Testis (tissue), 3 donors: ENCODE measurements around the gene GLIS1. TPM values are rescaled to one million over a fixed set of nuclear protein-coding genes. Genes with fewer than 3 reads are reported as not detected.

ENCODE experiments used
- DNase-seq: peaks from one replicate; pipeline ENCODE4 v3.0.0-alpha.2; 2019
- H3K27ac ChIP-seq, 2 donors: fragments of 200-600 bp; sonication (generic); one replicate each; pipeline ENCODE4 v1.5.1; 2019
- H3K27me3 ChIP-seq: fragments of 200-600 bp; sonication (generic); one replicate; pipeline ENCODE4 v1.5.1; 2019
- H3K36me3 ChIP-seq: fragments of 200-600 bp; sonication (generic); one replicate; pipeline ENCODE4 v1.5.1; 2017; ENCODE audit warnings: low read depth; ENCODE audit errors: missing control alignments
- H3K4me1 ChIP-seq: fragments of 200-600 bp; sonication (generic); one replicate; pipeline ENCODE4 v1.5.1; 2019
- H3K4me3 ChIP-seq, 2 donors: fragments of 200-600 bp; sonication (generic); one replicate each; pipeline ENCODE4 v1.5.1; 2017 to 2019
- H3K9me3 ChIP-seq: fragments of 200-600 bp; sonication (generic); one replicate; pipeline ENCODE4 v1.5.1; 2017
- POLR2A ChIP-seq: fragments of 450-650 bp; IDR thresholded peaks from one replicate; pipeline ENCODE4 v1.6.1; 2017; ENCODE audit warnings: antibody characterized with exemption, mild to moderate bottlenecking, moderate library complexity
- WGBS, 2 donors: methylation state at CpG; one replicate each; pipeline ENCODE4 v1.1.5; 2018; 5-methylcytosine and 5-hydroxymethylcytosine counted together
- intact Hi-C: fragments of 100-400 bp; cut with DNase I; formaldehyde crosslinking; loops from one replicate; pipeline ENCODE4 v1.15.1; 2023; ENCODE audit warnings: low total_unique reads
- polyA plus RNA-seq: library from polyadenylated mRNA; stranded (reverse); fragments of 350-450 nt; fragmentation: Illumina TruSeq; extraction: RNeasy Lipid Tissue Mini Kit (QIAGEN cat#74804); gene quantifications from one replicate; pipeline ENCODE4 v1.2.3, GENCODE V29; 2014; ENCODE audit warnings: low read depth, low replicate concordance; ENCODE audit not compliant: insufficient read depth
- total RNA-seq, 2 donors: library from RNA; depleted of rRNA; stranded (reverse); fragments of >200 nt; gene quantifications; one replicate each; pipeline ENCODE4 v1.2.3, GENCODE V29; 2016
- TF ChIP-seq, protein P1 (sequence below), 3 experiments: fragments of 450-650 bp in 2 of 3; fragments of 200-600 bp in 1 of 3; sonication (generic) in 1 of 3; IDR thresholded peaks; one replicate each; pipeline ENCODE4 v1.5.1; 2016 to 2019; ENCODE audit warnings: antibody characterized with exemption in 3 of 3, mild to moderate bottlenecking in 2 of 3, moderate library complexity in 1 of 3

The GLIS1 gene
- total and polyA plus RNA-seq, 3 donors from 2014 or later, result 2.9 to 6.1 (median 3.8) TPM

DNA sequence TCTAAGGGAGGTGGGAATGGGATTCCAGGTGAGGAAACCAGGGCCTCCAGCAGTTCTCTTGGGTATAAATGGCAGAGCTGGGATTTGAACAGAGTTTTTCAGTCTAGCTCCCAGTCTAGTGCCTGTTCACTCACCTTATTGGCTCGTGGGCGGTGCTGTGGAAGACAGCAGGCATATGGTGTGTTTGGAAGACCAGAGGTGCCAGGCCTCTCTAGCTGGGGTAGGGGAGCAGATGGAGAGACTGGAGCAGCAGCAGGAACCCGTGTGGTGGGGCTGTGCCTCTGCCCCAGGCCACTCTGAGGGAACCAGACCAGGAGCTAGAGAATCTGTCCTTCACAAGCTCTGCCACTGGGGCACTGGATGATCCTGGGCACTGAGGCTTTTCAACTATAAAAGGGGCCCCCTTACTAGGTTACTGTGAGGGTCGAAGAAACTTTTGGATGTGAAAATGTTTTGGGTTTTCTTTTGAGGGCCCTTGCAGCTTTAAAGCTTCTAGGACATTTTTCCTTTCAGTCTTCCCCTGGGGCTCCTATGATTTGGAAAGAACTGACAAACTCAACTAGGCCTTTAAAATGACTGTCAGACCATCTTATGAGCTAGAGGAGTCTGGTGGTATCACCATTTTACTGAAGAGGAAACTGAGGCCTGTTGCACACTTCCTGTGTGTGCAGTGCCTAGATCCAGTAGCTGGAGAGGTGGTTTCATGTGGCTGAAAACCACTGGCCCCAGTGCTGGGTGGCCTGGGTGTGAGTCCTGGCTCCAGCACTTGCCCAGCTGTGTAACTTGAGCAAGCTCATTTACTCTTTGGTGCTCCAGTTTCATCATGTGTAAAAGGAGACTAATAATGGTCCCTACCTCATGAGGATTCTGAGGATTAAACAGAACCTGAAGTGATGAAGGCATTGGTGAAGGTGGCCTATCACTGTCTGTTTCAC lies 273.7 kb downstream of the GLIS1 start:
- peaks cover 4% of the 10 kb centered on the region for H3K4me1 ChIP-seq
- 65 to 78% methylated on average over 4 of the region's 4 CpGs for WGBS, 2 donors
- no peaks in the 10 kb centered on the region for H3K27me3 ChIP-seq
- intact Hi-C loops, result no loop called here
- no peak for DNase-seq
- H3K27ac ChIP-seq, result no peak overlapping the region
- H3K9me3 ChIP-seq, result no peaks in the 10 kb centered on the region
- H3K36me3 ChIP-seq, result no peaks in the 10 kb centered on the region
- no peak overlapping the region for H3K4me3 ChIP-seq
- TF ChIP-seq POLR2A, result no peak
- TF ChIP-seq, protein P1, sequence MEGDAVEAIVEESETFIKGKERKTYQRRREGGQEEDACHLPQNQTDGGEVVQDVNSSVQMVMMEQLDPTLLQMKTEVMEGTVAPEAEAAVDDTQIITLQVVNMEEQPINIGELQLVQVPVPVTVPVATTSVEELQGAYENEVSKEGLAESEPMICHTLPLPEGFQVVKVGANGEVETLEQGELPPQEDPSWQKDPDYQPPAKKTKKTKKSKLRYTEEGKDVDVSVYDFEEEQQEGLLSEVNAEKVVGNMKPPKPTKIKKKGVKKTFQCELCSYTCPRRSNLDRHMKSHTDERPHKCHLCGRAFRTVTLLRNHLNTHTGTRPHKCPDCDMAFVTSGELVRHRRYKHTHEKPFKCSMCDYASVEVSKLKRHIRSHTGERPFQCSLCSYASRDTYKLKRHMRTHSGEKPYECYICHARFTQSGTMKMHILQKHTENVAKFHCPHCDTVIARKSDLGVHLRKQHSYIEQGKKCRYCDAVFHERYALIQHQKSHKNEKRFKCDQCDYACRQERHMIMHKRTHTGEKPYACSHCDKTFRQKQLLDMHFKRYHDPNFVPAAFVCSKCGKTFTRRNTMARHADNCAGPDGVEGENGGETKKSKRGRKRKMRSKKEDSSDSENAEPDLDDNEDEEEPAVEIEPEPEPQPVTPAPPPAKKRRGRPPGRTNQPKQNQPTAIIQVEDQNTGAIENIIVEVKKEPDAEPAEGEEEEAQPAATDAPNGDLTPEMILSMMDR (IDR thresholded peaks at IDR 0.05), result no peak

DNA sequence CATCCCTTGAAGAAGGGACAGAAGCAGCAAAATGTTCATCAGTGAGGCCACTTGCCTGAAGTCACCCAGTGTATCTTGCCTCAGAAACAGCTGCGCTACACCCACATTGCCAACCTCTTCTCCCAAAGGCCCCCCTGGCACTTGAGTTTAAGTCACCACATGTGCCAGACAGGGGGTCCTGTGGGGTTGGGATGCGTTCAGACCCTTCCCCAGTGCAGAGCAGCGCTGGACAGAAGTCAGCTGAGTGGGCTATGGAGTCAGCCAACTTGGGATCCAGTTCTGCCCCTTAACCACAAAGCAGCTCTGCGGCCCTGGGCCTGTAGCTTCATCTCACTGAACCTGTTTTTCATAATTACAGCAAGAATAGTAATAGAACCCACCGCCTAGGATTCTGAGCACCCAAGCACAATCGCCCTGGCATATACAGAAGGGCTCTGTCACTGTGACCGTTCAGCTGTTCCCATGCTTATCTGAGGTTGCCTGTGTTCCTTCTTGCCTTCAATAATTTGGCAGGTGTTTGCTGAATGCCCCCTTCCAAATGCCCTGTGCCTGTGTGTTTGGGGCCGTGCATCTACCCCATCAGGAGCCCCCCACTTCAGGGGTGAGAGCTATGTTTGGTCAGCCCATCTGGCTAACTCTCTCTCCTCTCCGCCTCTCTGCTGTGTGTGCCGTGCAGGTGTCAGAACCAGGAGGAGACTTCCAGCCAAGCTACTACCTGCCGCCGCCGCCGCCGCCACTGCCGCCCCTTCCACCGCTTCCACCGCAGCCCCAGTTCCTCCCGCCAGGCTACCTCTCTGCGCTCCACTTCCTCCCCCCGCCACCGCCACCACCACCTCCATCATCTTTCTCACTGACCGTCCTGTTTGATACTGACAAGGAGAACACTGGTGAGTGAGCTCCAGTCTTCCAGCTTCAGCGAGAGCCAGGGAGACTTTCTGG lies 274.7 kb downstream of the GLIS1 start:
- Histone ChIP-seq H3K27me3 (no peaks in the 10 kb centered on the region), H3K9me3 (no peaks in the 10 kb centered on the region), H3K4me1 (no peaks in the 10 kb centered on the region), H3K27ac (no peak overlapping the region), H3K36me3 (no peaks in the 10 kb centered on the region), H3K4me3 (no peak overlapping the region)
- no peak for DNase-seq
- 91 to 94% methylated on average over 24 of the region's 24 CpGs for WGBS, 2 donors
- intact Hi-C loops, result no loop called here
- TF ChIP-seq, protein P1 (IDR thresholded peaks at IDR 0.05), result no peak
- no peak for TF ChIP-seq POLR2A

DNA sequence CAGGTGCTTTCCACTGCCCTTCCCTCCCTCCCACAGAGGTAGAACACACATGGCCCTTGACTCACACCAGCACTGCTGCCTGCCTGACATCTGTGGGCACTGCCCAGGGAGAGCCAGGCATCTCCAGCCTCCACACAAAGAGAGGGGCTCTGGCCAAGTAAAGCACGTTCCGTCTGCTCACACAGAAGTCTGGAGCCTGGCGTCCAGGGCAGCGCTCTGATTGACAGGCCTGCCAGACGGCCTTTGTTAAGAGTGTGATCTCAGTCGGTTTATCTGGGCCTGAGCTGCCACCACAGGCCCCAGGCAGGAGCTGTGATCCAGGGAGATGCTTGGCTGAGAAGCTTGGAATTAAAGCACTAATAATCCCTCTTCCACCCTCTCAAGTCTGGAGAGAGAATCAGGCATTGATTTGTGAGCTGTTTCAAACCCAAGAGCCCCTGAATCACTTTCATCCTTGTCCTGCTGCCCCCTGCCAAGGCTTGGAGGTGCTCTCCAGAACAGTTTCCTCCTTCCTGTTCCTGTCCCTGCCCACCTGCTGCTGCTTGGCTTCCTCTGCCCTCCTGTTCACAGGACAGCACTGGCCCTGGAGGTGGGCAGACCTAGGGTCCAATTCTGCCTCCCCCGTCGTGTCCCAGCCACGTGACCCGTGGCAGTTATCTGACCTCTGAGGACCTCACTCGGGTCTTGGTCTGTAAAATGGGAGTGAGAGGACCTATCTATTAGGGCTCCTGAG lies 276.0 kb downstream of the GLIS1 start:
- no peaks in the 10 kb centered on the region for H3K36me3 ChIP-seq
- TF ChIP-seq, protein P1 (IDR thresholded peaks at IDR 0.05), result no peak
- no peak for TF ChIP-seq POLR2A
- DNase-seq, result no peak
- H3K27ac ChIP-seq, result no peak overlapping the region
- 79 to 89% methylated on average over 5 to 11 of the region's 11 CpGs for WGBS, 2 donors
- H3K27me3 ChIP-seq, result no peaks in the 10 kb centered on the region
- no peaks in the 10 kb centered on the region for H3K9me3 ChIP-seq
- no peaks in the 10 kb centered on the region for H3K4me1 ChIP-seq
- no peak overlapping the region for H3K4me3 ChIP-seq
- intact Hi-C loops, result no loop called here

DNA sequence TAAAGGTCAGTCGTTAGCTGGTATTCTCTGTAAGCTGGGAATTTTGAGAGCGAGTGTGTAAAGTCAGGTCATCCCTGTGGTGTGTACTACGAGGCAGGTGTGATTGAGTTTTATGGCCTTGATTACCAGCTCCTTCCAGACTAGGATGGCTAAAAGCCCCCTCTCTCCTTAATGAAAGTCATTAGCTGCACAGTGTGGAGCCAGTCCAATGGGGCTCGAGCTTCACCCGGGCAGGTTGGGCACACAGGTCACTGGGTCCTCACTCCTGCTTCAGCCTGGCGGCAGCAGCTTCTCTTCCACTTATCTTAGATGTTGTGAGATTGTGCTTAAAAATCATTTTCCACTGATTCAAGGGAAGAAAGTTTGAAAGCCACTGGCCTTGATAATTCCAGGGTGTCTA lies 276.8 kb downstream of the GLIS1 start:
- no peak for DNase-seq
- Histone ChIP-seq H3K4me3 (no peak overlapping the region), H3K27me3 (no peaks in the 10 kb centered on the region), H3K36me3 (no peaks in the 10 kb centered on the region), H3K27ac (no peak overlapping the region), H3K4me1 (no peaks in the 10 kb centered on the region), H3K9me3 (no peaks in the 10 kb centered on the region)
- TF ChIP-seq, protein P1 (IDR thresholded peaks at IDR 0.05), result no peak
- TF ChIP-seq POLR2A, result no peak
- 86 to 87% methylated on average over 6 of the region's 6 CpGs for WGBS, 2 donors
- intact Hi-C loops, result no loop called here
